ENCODE data around the gene METTL26.

GRCh38 chr16:678858-679813 lies 43.0 kb upstream of the METTL26 start:
- no peak for TF ChIP-seq EZH2 (IDR thresholded peaks at IDR 0.05)
- TF ChIP-seq POLR2AphosphoS5 (IDR thresholded peaks at IDR 0.05; ENCODE audit: borderline replicate concordance, low read depth, low read length) = no peak; the same call in 1 of the 2 replicates
